Nucleus accumbens (tissue), 56 donors: ENCODE measurements around the gene STAT1.
"Not testable (repeated sequence)": the region's sequence is repeated elsewhere in the genome, so short reads cannot be mapped to it uniquely, and the experiment has no call there.

Source experiments
- DNase-seq, 56 donors: peaks; one replicate each; lab custom pipeline; 2025; lab: John Stamatoyannopoulos, UW

The STAT1 gene

DNA sequence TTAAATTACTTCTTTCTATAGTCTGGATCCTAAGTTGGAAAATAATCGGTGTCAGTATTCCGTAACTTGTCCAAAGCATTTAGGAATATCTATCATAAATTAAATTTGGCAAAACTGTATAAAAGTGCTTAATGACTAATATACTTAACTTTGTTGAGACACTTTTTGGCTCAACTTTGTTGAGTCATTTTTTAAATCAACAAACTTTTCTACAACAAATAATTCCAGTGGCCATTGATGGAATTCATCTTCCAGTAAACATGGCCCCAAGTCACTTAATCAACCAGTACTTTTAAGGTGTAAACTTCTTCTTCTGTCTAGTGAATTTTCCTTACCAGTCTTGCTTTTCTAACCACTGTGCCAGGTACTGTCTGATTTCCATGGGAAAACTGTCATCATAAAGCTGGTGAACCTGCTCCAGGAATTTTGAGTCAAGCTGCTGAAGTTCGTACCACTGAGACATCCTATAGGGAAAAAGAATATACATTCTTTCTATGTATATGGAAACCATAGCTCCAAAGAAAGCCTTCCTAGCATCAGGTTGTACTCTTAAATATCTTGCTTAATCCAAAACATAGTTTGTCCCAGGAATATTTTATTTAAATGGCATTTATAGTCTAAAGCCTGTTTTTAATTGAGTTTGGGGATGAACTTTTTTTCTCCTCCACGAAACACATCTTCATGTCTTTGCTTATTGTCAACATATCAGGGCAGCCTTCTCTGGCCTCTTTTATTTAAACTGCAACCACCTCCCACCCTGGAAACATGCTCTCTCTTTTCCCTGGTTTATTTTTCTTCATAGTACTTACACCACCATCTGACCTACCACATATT lies 4.2 kb downstream of the STAT1 start:
- no peak for DNase-seq

DNA sequence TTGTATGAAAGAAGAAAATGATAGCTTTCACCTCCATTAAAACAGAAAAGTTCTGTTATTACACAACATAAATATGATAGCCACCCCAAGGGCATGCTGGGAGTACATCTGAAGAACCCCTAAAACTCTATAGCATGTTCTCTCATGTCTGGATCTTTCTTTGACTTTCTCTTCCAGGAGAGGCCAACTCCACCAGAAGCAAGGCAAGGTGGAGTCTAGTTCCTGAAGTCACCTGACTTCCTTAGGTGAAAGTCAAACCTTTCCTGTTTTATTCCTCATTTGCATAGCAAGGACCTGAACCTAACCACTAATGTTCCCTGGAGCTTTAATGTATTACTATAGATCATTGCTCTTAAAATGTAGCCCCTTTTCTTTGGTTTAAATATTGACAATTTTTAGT lies 5.7 kb downstream of the STAT1 start:
- no peak for DNase-seq

DNA sequence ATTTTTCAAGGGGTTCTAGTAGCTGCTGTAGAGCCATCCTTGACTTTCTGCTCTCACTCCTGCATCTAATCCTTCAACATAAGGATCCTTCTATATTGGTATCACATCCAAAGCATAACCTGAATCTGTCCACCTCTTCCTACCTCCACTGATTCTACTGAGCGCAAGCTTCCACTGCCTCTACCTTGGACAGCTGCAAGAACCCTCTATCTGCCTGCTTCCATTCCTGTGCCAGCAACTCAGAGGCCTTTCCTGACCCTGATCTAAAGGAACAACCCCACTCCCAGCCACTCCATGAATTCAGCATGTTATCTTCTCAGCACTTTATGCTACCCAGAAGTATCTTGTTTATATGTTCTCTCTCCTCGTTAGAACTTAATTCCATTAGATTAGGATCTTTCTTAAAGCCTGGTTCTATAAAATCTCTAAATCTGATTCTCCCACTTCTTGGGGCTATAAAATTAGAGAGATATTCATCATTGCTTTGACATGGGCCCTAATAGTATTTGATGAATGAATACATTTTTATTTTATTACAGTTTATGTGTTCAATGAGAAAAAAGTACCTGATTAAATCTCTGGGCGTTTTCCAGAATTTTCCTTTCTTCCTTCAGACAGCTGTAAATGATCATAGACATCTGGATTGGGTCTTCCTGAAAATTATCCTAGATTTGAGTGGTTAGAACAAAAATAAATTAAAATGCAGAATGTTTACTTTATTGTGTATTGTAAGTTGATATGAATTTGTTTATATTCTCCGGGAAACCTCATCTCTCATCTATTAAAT lies 6.8 kb downstream of the STAT1 start:
- DNase-seq, result no peak

DNA sequence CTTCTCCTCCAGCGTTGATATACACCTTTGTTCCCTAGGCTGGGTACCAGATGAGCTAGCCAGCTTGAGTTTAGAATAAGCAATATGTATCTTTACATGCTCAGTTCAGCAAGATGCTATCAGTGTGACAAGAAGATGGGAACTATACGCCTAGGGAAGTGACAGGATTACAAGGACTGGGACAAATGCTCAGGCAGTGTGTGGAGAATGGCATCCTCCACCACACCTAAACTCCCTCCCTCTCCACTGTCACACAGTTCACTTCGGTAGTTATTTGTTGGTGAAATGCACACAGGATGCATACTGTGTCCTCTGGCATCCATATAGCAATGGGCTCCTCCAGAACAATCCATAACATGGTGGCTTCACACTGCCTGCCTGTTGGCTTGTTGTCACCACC lies 7.7 kb downstream of the STAT1 start:
- DNase-seq, result no peak

DNA sequence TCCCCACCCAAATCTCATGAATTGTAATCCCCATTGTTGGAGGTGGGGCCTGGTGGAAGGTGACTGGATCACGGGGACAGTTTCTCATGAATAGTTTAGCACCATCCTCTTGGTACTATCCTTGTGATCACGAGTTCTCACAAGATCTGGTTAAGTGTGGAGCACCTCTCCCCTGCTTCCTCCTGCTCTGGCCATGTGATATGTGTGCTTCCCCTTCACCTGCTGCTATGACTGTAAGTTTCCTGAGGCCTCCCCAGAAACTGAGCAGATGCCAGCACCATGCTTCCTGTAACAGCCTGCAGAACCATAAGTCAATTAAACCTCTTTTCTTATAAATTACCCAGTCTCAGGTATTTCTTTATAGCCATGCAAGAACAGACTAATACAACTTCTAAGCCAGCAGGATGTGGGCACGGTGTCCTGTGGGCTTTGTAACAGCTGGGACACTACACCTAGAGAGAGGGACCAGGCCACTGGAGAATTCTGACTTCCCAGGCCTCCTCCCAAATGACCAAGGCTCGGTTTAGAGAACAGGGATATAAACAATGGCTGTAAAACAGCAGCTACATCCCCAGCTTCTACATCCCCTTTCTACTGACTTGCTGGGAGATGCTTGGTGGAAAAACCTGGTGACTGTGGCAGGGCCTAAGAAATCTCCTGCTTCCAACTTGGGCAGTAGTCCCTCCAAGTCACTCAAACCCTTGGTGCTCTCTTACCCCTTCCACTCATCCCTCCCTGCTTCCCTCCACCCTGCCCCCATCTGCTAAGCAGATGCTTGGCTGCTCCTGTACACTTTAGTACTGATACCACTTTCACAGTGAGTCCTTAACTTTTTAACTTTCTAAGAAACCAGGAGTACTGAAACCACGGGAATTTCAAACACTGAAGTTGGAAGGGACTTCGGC lies 10.3 kb downstream of the STAT1 start:
- DNase-seq, result no peak

DNA sequence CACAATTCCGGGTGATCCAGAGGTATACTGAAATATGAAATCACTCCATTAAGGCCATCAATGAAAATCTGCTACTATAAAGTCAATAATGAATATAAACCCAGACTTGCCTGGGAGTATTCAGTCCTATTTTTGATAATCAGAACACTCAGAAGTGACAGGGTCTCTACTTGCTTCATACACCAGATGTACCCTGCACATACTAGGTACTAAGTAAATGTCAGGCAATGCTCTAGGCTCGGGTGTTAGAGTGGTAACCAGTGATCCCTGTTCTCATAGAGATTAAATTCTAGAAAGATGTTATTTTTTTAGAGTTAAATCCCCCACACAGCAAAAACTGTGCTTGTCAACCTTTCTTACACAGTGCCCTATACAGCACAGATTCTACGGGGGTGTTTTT lies 12.3 kb downstream of the STAT1 start:
- DNase-seq, result no peak

DNA sequence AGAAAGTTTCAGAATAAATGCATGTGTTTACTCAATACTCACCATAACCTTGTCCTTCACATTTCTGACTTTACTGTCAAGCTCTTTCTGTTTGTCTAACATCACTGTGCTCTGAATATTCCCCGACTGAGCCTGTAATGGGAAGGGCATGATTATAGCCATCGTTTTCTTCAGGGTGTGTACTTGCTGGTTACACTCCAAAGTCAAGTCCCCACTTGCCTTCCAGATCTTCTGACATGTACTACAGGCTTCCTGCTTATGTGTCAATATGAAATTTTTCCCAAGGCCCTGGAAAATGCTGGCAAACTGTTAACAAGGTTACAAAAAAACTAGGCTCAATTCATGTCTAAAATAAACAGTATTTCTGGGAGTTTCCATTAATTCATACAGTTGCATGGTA lies 12.9 kb downstream of the STAT1 start:
- no peak for DNase-seq

DNA sequence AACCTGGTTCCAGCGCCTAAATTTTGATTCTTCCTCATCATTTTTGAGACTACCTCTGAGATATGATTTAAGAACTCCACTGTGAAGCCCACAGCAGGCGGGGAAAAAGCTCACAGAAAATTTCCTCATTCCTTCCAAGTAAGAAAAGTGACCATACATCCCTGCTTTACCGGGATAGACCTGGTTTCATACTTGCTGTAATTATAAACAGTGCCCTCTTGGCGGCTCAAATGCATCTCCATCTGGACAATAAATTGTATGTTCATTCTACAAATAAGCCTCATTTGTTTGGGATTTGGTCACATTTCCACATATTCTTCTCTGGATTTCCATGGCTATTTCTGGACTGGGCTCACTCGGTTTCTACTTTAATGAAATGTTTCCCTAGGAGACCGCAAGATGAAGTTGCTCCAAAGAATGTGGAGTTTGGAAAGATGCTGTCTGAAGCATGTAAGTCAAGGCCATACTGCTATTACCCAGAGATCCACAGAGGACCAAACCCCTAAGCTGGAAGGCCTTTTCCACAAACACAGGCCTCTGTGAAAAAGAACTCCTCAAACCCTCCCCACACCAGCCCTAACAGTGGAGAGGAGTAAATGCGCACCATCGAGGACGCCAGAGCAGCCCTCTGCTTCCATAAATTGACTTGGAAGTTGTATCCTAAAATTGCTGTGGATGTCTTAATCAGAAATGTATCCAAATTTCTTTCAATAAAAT lies 13.9 kb downstream of the STAT1 start:
- DNase-seq, result peak in 1 of 56 donors; percentile 4

DNA sequence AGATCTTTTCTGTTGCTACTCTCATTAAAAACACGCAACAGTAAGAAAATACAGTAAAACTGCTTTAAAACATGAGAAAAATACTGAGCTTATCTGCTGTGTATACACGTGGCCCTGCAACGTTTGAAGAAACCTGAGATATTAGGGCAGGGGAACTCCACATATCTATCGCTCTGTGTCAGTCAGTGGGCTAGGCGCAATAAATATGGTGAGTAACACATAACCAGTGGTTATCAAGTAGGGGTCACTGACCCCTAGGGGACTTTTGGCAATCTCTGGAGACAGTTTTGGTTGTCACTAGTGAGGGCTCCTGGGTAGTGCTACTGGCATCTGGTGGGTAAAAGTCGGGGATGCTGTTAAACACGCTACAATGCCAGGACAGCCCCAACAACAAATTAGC lies 14.9 kb downstream of the STAT1 start:
- no peak for DNase-seq

DNA sequence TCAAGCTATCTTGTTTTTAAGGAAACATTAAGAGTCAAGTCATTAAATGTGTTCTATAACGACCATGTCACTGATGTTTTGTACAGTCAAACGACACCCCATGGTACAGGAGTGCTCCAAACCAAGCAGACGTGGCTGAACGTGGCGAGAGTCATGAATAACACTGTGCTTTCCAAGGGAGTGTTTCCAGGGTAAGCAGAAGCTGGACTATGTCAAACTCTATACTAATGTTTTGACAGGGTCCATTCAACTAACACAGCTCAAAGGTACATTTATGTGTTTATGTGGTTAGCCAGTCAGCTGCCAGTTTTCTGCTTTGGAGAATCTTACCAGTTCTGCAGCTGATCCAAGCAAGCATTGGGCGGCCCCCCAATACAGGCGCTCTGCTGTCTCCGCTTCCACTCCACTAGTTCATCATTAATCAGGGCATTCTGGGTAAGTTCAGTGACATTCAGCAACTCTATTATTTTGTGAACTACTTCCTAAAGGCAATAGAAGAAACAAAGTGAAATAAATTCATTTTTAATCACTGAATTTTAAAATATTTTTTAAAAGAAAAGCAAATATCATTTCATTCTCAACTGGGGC lies 16.4 kb downstream of the STAT1 start:
- no peak for DNase-seq

DNA sequence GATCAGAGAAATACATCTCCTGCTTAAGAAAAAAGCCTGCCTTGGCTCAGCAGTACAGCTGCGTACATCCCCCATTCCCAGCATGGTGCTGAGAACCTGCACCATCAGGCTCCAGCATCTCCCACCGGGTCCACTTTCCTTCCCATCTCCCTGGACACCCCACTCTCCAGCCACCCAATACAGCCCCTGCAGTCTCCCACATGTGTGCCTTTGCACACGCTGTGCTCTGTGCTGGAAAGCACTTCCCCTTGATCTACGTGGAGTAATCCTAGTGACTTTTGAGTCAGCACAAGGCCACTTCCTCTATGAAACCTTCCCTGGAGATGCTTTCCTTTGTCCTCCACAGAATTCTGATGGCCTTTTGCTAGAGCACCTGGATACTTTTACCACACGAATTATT lies 17.0 kb downstream of the STAT1 start:
- DNase-seq, result peak in 1 of 56 donors; percentile 3

DNA sequence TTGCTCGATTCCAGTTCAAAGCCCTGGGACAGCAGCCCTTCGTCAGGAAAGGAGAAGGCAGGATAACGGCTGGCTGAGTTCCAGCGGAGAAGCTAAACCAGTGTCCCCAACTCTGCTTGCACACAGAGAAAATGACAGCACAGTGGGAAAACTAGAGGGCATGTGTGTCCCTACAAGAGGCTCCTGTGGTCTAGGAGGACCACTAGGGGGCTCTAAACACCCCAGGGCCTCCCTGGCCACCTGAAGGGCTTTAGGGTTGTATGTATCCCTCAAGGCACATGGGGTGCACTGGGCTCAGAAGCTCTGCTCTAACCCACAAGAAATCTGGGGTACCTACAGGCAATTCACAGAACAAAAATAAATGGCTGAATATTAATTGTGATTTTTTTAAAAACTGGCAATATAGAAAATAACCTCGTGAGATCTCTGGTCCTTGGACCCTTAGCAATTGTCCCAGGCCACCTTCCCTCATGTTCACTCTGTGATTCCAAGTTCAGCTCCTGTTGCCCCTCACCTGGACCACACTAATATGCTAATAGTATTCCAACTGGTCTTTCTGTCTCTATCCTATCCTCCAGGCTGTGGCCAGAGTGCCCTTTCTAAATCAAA lies 17.5 kb downstream of the STAT1 start:
- DNase-seq, result peak in 1 of 56 donors; percentile 9

DNA sequence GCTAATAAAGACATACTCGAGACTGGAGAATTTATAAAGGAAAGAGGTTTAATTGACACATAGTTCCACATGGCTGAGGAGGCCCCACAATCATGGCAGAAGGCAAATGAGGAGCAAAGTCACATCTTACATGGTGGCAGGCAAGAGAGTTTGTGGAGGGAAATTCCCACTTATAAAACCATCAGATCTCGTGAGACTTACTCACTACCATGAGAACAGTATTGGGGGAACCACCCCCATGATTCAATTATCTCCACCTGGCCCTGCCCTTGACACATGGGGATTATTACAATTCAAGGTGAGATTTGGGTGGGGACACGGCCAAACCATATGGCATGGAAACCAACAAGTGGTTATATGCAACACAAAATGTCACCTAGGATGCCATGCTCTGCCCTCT lies 18.7 kb downstream of the STAT1 start:
- not testable (repeated sequence) for DNase-seq

DNA sequence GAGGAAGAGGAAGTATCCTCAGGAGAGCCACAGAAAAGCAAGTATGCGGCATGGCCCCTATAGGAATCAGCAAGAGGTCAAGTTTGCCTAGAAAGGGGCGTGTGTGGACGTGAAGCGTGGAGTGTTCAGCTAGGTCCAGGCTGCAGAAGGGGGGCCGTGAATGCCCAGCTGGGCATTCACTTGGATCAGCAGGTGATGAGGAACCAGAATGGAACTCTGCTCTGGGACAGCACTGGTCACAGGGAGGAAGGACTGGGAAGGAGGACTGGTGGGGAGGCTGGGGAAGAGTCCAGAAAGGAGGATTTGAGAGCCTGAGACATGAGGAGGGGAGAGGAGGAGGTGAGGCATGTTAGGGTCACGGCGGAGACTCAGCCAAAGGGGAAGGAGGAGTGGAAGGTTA lies 19.8 kb downstream of the STAT1 start:
- no peak for DNase-seq

DNA sequence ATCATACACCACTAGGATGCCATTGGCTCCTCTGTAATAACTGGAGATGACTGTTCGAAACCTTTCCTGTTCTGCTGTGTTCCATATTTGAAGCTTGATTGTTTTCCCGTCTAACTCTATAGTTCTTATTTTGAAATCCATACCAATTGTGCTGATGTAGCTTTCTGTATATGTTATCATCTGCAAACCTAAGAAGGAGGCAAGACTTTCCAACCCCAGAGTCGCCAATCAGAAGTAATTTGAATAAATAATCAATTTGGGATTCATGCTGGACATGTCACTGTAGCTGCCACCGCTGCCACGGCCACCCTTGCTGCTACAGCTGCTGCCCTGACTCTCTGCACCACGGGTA lies 20.7 kb downstream of the STAT1 start:
- DNase-seq, result no peak

DNA sequence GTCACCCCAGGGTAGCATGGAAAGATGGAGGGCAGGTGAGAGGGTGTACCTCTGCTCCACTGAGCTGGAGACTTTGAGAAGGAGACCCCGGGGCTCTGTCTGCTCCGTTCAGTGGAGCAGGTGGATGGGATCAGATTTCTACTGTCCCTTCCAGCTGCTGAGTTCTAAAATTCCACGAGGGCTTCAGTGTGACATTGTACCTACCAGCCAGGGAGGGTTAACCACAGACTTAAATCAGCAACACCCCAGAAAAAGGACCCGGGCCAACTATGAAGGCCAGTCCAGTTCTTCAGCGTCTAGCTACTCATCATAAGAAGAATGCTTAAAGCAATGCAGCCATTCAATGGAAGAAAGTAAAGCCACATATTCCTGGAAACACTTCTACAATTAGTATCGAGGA lies 23.8 kb downstream of the STAT1 start:
- DNase-seq, result no peak

DNA sequence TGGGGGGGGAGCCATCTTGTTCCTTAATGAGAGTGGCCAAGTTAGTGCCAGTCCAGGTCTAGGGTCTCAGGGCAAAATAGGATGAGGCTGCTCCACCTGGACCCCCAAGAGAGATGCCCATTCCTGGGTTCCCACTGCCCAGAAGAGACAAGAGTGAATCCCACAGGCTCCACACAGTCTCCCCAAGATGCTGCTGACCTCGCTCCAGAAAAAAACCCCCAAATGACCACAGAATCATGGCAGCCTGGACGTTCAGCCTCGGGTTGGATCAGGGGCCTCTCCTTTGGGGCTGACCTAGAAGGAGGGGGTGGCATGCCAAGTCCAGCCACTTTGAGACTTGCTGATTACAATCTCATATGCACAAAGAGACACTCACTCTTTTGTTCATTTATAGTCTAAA lies 25.1 kb downstream of the STAT1 start:
- DNase-seq, result no peak

DNA sequence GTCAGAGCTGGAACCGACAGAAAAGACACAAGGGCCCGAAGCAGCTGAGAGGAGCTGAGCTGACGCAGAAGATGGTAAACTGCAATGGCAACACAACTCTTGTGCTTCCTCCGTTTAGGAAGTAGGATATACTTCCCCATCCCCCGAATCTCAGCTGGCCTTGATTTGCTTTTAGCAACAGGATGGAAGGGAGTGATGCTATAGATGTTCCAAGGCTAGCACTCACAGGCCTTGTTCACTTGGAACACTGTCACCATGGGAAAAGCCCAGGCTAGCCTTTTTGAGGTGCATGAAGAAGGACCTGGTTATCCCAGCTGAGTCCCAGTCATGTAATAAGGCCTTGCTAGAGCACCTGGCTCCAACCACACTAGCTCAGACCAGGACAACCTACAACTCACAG lies 26.0 kb downstream of the STAT1 start:
- DNase-seq, result no peak

DNA sequence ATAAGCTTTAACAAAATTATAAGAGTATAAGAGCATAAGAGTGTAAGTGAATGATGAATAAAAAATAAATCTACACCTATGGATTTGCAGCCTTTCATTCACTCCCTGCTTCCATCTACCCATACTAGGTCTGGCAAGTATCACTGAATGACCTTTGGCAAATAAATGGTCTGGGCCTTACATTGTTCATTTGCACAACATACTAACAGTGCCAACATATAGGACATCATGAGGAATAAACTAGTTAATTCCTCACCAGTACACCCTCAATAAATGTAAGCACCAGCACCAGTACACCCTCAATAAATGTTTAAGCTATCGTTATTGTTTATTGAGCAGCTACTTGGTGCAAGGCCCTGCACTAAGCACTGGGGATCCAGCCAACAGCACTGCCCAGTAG lies 26.9 kb downstream of the STAT1 start:
- DNase-seq, result no peak
